ENCODE data around the gene CTIF. TPM values are rescaled to one million over a fixed set of nuclear protein-coding genes. Genes with fewer than 3 reads are reported as not detected.

CTIF gene
- total RNA-seq, 6 donors from 2014 or later: 32.1 to 62.4 (median 47.8) TPM

DNA sequence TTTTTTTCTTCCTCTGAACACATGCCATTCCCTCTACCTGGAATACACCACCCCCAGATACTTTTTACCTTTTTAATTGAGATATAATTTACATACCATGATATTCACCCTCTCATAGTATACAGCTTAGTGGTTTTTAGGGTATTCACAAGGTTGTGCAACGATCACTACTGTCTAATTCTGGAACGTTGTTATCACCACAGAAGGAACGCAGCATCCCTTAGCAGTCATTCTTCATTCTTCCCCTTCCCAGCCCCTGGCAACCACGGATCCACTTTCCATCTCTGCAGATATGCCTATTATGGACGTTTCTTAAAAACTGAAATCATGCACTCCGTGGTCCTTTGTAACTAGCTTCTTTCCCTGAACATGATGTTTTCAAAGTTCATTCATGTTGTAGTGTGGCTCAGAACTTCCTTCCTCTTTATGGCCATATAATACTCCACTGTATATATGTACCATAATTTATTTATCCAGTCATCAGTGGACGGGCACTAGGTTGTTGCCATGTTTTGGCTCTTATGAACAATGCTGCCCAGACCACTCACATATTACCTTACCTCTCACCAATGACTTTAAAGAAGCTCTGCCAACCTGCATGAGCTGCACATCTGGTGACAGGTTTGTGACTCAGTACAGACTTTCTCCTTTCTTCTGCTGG lies 168.9 kb downstream of the CTIF start:
- TF ChIP-seq POLR2A (IDR thresholded peaks at IDR 0.05) (no peak), POLR2AphosphoS5 (IDR thresholded peaks at IDR 0.05) (no peak), CTCF (IDR thresholded peaks at IDR 0.05) (no peak), EP300 (IDR thresholded peaks at IDR 0.05) (no peak)
- no peaks in the 10 kb centered on the region for H3K27me3 ChIP-seq
- H3K27ac ChIP-seq: no peak overlapping the region
- H3K4me3 ChIP-seq: no peak overlapping the region
- no peaks in the 10 kb centered on the region for H3K36me3 ChIP-seq
- H3K4me1 ChIP-seq: peaks cover 9 to 24% (median 14%) of the 10 kb centered on the region in 4 donors
- 90 to 91% methylated on average over 7 of the region's 7 CpGs for WGBS, 2 donors
- ATAC-seq (ENCODE audit: low FRiP score in 2 of 2): no peak
- DNase-seq: no peak
- H3K9me3 ChIP-seq: no peaks in the 10 kb centered on the region

- H3K27me3 ChIP-seq: no peaks in the 10 kb centered on the region
- 61 to 97% methylated on average over 3 of the region's 3 CpGs for WGBS, 2 donors
- TF ChIP-seq POLR2AphosphoS5 (IDR thresholded peaks at IDR 0.05) (no peak), POLR2A (IDR thresholded peaks at IDR 0.05) (no peak), EP300 (IDR thresholded peaks at IDR 0.05) (no peak), CTCF (IDR thresholded peaks at IDR 0.05) (no peak)
- peak overlapping the region in 3 of 4 donors; percentile 56 to 72 (median 70) for H3K27ac ChIP-seq
- no peak overlapping the region for H3K4me3 ChIP-seq
- DNase-seq (no peak), ATAC-seq (ENCODE audit: low FRiP score in 2 of 2) (no peak)
- no peaks in the 10 kb centered on the region for H3K9me3 ChIP-seq
- H3K36me3 ChIP-seq: no peaks in the 10 kb centered on the region
- peaks cover 12 to 29% (median 19%) of the 10 kb centered on the region in 4 donors for H3K4me1 ChIP-seq
Measured at GRCh38 chr18:48708807-48709206, 170.0 kb downstream of the CTIF start.

GRCh38 chr18:48709371-48710062 lies 170.7 kb downstream of the CTIF start:
- no peak overlapping the region for H3K4me3 ChIP-seq
- H3K27ac ChIP-seq: peak overlapping the region; percentile 56 to 72 (median 66)
- 49 to 68% methylated on average over 10 to 12 of the region's 12 CpGs for WGBS, 2 donors
- ATAC-seq (ENCODE audit: low FRiP score in 2 of 2) (no peak), DNase-seq (no peak)
- no peaks in the 10 kb centered on the region for H3K9me3 ChIP-seq
- no peaks in the 10 kb centered on the region for H3K27me3 ChIP-seq
- peaks cover 12 to 30% (median 21%) of the 10 kb centered on the region in 4 donors for H3K4me1 ChIP-seq
- no peaks in the 10 kb centered on the region for H3K36me3 ChIP-seq
- TF ChIP-seq CTCF (IDR thresholded peaks at IDR 0.05) (peak in 1 of 6 experiments; percentile 28), POLR2AphosphoS5 (IDR thresholded peaks at IDR 0.05) (no peak), POLR2A (IDR thresholded peaks at IDR 0.05) (no peak)

- TF ChIP-seq POLR2A (IDR thresholded peaks at IDR 0.05) (no peak), EP300 (IDR thresholded peaks at IDR 0.05) (no peak), POLR2AphosphoS5 (IDR thresholded peaks at IDR 0.05) (no peak), CTCF (IDR thresholded peaks at IDR 0.05) (peak in 4 of 6 experiments; percentile 27 to 62 (median 46))
- H3K27ac ChIP-seq: no peak overlapping the region
- H3K4me1 ChIP-seq: peaks cover 17 to 45% (median 31%) of the 10 kb centered on the region in 4 donors
- DNase-seq (no peak), ATAC-seq (ENCODE audit: low FRiP score in 2 of 2) (no peak)
- WGBS, 2 donors: 75 to 76% methylated on average over 15 of the region's 15 CpGs
- no peaks in the 10 kb centered on the region for H3K36me3 ChIP-seq
- H3K9me3 ChIP-seq: no peaks in the 10 kb centered on the region
- no peaks in the 10 kb centered on the region for H3K27me3 ChIP-seq
- no peak overlapping the region for H3K4me3 ChIP-seq
Measured at GRCh38 chr18:48711651-48712486, 173.0 kb downstream of the CTIF start.
